T-cell (primary cell): ENCODE data around the gene ARHGAP22. TPM values are rescaled to one million over a fixed set of nuclear protein-coding genes. Genes with fewer than 3 reads are reported as not detected.

Experiments used
- ATAC-seq, 4 experiments: fragments of 200-7000 bp in 3 of 4; fragments of 150-1000 bp in 1 of 4; cut with Tn5 transposase; replicated peaks in 1 of 4; 1 replicate in 3 of 4; 2 replicates in 1 of 4; pipeline ENCODE4 v1.10.0; 2021; ENCODE audit warnings: moderate library complexity in 3 of 4, mild to moderate bottlenecking in 2 of 4, moderate number of reproducible peaks in 1 of 4
- CTCF ChIA-PET, 2 donors: fragments of 300-600 bp; sonication (Branson Sonifier 250); formaldehyde crosslinking; loops; one replicate each; lab custom pipeline; 2022; ENCODE audit warnings: antibody characterized with exemption in 2 of 2; lab: Charles Lee
- POLR2A ChIA-PET, 2 donors: fragments of 300-600 bp; sonication (Branson Sonifier 250); formaldehyde crosslinking; loops; one replicate each; lab custom pipeline; 2022; ENCODE audit warnings: antibody characterized with exemption in 2 of 2; lab: Charles Lee
- DNase-seq, 35 experiments: peaks; one replicate each; pipeline versions ENCODE4 v3.0.0 to v3.0.0-alpha.2; 2013 to 2023
- H3K27ac ChIP-seq: one replicate; pipeline ENCODE4 v1.5.1; 2013; ENCODE audit warnings: low read length
- H3K27me3 ChIP-seq, 2 experiments: replicated peaks in 1 of 2; 1 replicate in 1 of 2; 2 replicates in 1 of 2; pipeline versions ENCODE4 v1.6.1 to v1.7.0; 2013; ENCODE audit warnings: low read length in 1 of 2, mixed read lengths in 1 of 2; ENCODE audit not compliant: control insufficient read depth in 2 of 2, insufficient read depth in 2 of 2; ENCODE audit errors: extremely low read depth in 1 of 2
- H3K36me3 ChIP-seq, 2 donors: 1 replicate in 1 of 2; 2 replicates in 1 of 2; pipeline versions ENCODE4 v1.6.1 to v1.7.0; 2013; ENCODE audit warnings: low read length in 1 of 2; ENCODE audit not compliant: control insufficient read depth in 2 of 2, insufficient read depth in 1 of 2; ENCODE audit errors: extremely low read depth in 1 of 2
- H3K4me1 ChIP-seq, 2 experiments: 1 replicate in 1 of 2; 2 replicates in 1 of 2; pipeline versions ENCODE4 v1.6.1 to v1.7.0; 2013; ENCODE audit warnings: low read length in 2 of 2, mixed read lengths in 1 of 2; ENCODE audit not compliant: insufficient read depth in 2 of 2, control insufficient read depth in 1 of 2; ENCODE audit errors: extremely low read depth in 1 of 2
- H3K4me3 ChIP-seq, 2 donors: 1 replicate in 1 of 2; 2 replicates in 1 of 2; pipeline versions ENCODE4 v1.5.1 to v1.7.0; 2013; ENCODE audit warnings: mild to moderate bottlenecking in 2 of 2, low read length in 1 of 2, moderate library complexity in 1 of 2; ENCODE audit not compliant: control insufficient read depth in 1 of 2; ENCODE audit errors: extremely low read depth in 1 of 2
- H3K9me3 ChIP-seq: 2 replicates; pipeline ENCODE4 v1.7.0; 2013
- H3K27ac Mint-ChIP-seq, 2 donors: one replicate each; pipeline ENCODE4 v1.8.0; 2020 to 2021; ENCODE audit warnings: mild to moderate bottlenecking in 2 of 2, mixed read lengths in 2 of 2
- H3K27me3 Mint-ChIP-seq, 2 donors: one replicate each; pipeline ENCODE4 v1.8.0; 2021 to 2022; ENCODE audit warnings: mixed read lengths in 2 of 2
- H3K36me3 Mint-ChIP-seq: one replicate; pipeline ENCODE4 v1.8.0; 2021; ENCODE audit warnings: mixed read lengths
- H3K4me1 Mint-ChIP-seq, 3 donors: one replicate each; pipeline ENCODE4 v1.8.0; 2020 to 2022; ENCODE audit warnings: mixed read lengths in 3 of 3, mild to moderate bottlenecking in 1 of 3
- H3K4me3 Mint-ChIP-seq, 3 donors: one replicate each; pipeline ENCODE4 v1.8.0; 2020 to 2022; ENCODE audit warnings: mild to moderate bottlenecking in 3 of 3, mixed read lengths in 3 of 3, moderate library complexity in 3 of 3
- H3K9me3 Mint-ChIP-seq, 3 donors: one replicate each; pipeline ENCODE4 v1.8.0; 2020 to 2022; ENCODE audit warnings: mixed read lengths in 3 of 3
- WGBS: methylation state at CpG from one replicate; pipeline ENCODE4 v1.1.5; 2013; ENCODE audit warnings: missing lambda C conversion rate; ENCODE audit not compliant: insufficient coverage; 5-methylcytosine and 5-hydroxymethylcytosine counted together
- total RNA-seq, 35 experiments: library from RNA in 6 of 35; stranded (reverse) in 6 of 35; fragments of 120-200 nt in 1 of 35; gene quantifications; one replicate each; pipeline versions ENCODE4 v1.2.1 to v1.2.4 and lab custom pipeline; 2013 to 2026

Gene ARHGAP22
- total RNA-seq, 5 donors from 2014 or later (not counting 1 experiment from before 2014, with no cell fraction given): 0.33 to 2.2 (median 0.60) TPM

GRCh38 chr10:48614481-48615390, 9.9 kb upstream of the ARHGAP22 start:
- 20% methylated on average over 1 of the region's 2 CpGs for WGBS
- ATAC-seq (no peak), DNase-seq (no peak)
- H3K27me3 Mint-ChIP-seq: peaks cover 26 to 31% of the 10 kb centered on the region in 2 donors
- CTCF ChIA-PET: interaction anchor here (0.6 to 2.0 kb wide), 2 partner anchors 24 to 42 kb away, joined by 3 to 5 read pairs; no protein-coding TSS in a partner anchor
- POLR2A ChIA-PET: no interaction called here
- no peak overlapping the region for H3K4me3 Mint-ChIP-seq
- Histone ChIP-seq H3K36me3 (no peaks in the 10 kb centered on the region), H3K9me3 (no peaks in the 10 kb centered on the region), H3K4me1 (no peaks in the 10 kb centered on the region), H3K27me3 (peaks cover 0 to 11% of the 10 kb centered on the region in 2 experiments), H3K27ac (no peak overlapping the region), H3K4me3 (no peak overlapping the region)
- H3K27ac Mint-ChIP-seq: no peak overlapping the region
- H3K9me3 Mint-ChIP-seq: peaks cover 0 to 8% (median 4%) of the 10 kb centered on the region in 3 donors
- no peaks in the 10 kb centered on the region for H3K36me3 Mint-ChIP-seq
- no peaks in the 10 kb centered on the region for H3K4me1 Mint-ChIP-seq

GRCh38 chr10:48613016-48613415, 8.1 kb upstream of the ARHGAP22 start:
- no peaks in the 10 kb centered on the region for H3K4me1 ChIP-seq
- no peaks in the 10 kb centered on the region for H3K36me3 ChIP-seq
- POLR2A ChIA-PET: no interaction called here
- H3K9me3 ChIP-seq: no peaks in the 10 kb centered on the region
- DNase-seq (no peak), ATAC-seq (no peak)
- Mint-ChIP-seq H3K4me3 (no peak overlapping the region), H3K27me3 (peaks cover 26 to 31% of the 10 kb centered on the region in 2 donors), H3K27ac (no peak overlapping the region), H3K4me1 (no peaks in the 10 kb centered on the region), H3K9me3 (peaks cover 0 to 8% (median 4%) of the 10 kb centered on the region in 3 donors), H3K36me3 (no peaks in the 10 kb centered on the region)
- CTCF ChIA-PET: no interaction called here
- 100% methylated on average over 1 of the region's 2 CpGs for WGBS
- peaks cover 0 to 11% of the 10 kb centered on the region in 2 experiments for H3K27me3 ChIP-seq
- H3K27ac ChIP-seq: no peak overlapping the region
- H3K4me3 ChIP-seq: no peak overlapping the region

GRCh38 chr10:48612236-48612943, 7.5 kb upstream of the ARHGAP22 start:
- H3K4me3 Mint-ChIP-seq: no peak overlapping the region
- Histone ChIP-seq H3K4me3 (no peak overlapping the region), H3K4me1 (no peaks in the 10 kb centered on the region), H3K36me3 (no peaks in the 10 kb centered on the region), H3K27me3 (peaks cover 0 to 14% of the 10 kb centered on the region in 2 experiments), H3K9me3 (no peaks in the 10 kb centered on the region), H3K27ac (no peak overlapping the region)
- ChIA-PET CTCF (interaction anchor here in 1 of 2 donors (0.9 kb wide), 1 partner anchor 10 kb away, joined by 3 read pairs; no protein-coding TSS in a partner anchor), POLR2A (no interaction called here)
- ATAC-seq: no peak
- peaks cover 0 to 8% (median 4%) of the 10 kb centered on the region in 3 donors for H3K9me3 Mint-ChIP-seq
- H3K4me1 Mint-ChIP-seq: no peaks in the 10 kb centered on the region
- H3K36me3 Mint-ChIP-seq: no peaks in the 10 kb centered on the region
- 79% methylated on average over 2 of the region's 3 CpGs for whole genome bisulfite sequencing
- H3K27ac Mint-ChIP-seq: no peak overlapping the region
- peaks cover 27 to 32% of the 10 kb centered on the region in 2 donors for H3K27me3 Mint-ChIP-seq
- DNase-seq: no peak

- H3K4me3 Mint-ChIP-seq: no peak overlapping the region
- Histone ChIP-seq H3K36me3 (no peaks in the 10 kb centered on the region), H3K27me3 (peaks cover 0 to 27% of the 10 kb centered on the region in 2 experiments), H3K4me1 (no peaks in the 10 kb centered on the region), H3K9me3 (no peaks in the 10 kb centered on the region), H3K4me3 (no peak overlapping the region), H3K27ac (no peak overlapping the region)
- ChIA-PET POLR2A (no interaction called here), CTCF (no interaction called here)
- no peak overlapping the region for H3K27ac Mint-ChIP-seq
- 75% methylated on average over 2 of the region's 4 CpGs for WGBS
- no peak for ATAC-seq
- no peaks in the 10 kb centered on the region for H3K36me3 Mint-ChIP-seq
- peaks cover 0 to 5% (median under 1%) of the 10 kb centered on the region in 3 donors for H3K9me3 Mint-ChIP-seq
- H3K4me1 Mint-ChIP-seq: no peaks in the 10 kb centered on the region
- DNase-seq: no peak
- peaks cover 38% of the 10 kb centered on the region in 2 donors for H3K27me3 Mint-ChIP-seq
Observed at GRCh38 chr10:48611133-48611532, 6.3 kb upstream of the ARHGAP22 start.

GRCh38 chr10:48610585-48611093, 5.8 kb upstream of the ARHGAP22 start:
- Histone ChIP-seq H3K9me3 (no peaks in the 10 kb centered on the region), H3K4me3 (no peak overlapping the region), H3K27me3 (peaks cover 2 to 32% of the 10 kb centered on the region in 2 experiments), H3K4me1 (no peaks in the 10 kb centered on the region), H3K36me3 (no peaks in the 10 kb centered on the region), H3K27ac (no peak overlapping the region)
- WGBS: 80% methylated on average over 3 of the region's 4 CpGs
- Mint-ChIP-seq H3K9me3 (peaks cover 0 to 4% (median 0%) of the 10 kb centered on the region in 3 donors), H3K4me1 (peaks cover 0 to 3% (median under 1%) of the 10 kb centered on the region in 3 donors), H3K4me3 (no peak overlapping the region), H3K27me3 (peaks cover 41 to 43% of the 10 kb centered on the region in 2 donors), H3K36me3 (no peaks in the 10 kb centered on the region), H3K27ac (no peak overlapping the region)
- ChIA-PET CTCF (no interaction called here), POLR2A (no interaction called here)
- no peak for ATAC-seq
- no peak for DNase-seq
